ENCODE data around the gene GBA2. TPM values are rescaled to one million over a fixed set of nuclear protein-coding genes. Genes with fewer than 3 reads are reported as not detected.

Gene GBA2
- total RNA-seq, 1 donor from 2014 or later, result 68.0 TPM

DNA sequence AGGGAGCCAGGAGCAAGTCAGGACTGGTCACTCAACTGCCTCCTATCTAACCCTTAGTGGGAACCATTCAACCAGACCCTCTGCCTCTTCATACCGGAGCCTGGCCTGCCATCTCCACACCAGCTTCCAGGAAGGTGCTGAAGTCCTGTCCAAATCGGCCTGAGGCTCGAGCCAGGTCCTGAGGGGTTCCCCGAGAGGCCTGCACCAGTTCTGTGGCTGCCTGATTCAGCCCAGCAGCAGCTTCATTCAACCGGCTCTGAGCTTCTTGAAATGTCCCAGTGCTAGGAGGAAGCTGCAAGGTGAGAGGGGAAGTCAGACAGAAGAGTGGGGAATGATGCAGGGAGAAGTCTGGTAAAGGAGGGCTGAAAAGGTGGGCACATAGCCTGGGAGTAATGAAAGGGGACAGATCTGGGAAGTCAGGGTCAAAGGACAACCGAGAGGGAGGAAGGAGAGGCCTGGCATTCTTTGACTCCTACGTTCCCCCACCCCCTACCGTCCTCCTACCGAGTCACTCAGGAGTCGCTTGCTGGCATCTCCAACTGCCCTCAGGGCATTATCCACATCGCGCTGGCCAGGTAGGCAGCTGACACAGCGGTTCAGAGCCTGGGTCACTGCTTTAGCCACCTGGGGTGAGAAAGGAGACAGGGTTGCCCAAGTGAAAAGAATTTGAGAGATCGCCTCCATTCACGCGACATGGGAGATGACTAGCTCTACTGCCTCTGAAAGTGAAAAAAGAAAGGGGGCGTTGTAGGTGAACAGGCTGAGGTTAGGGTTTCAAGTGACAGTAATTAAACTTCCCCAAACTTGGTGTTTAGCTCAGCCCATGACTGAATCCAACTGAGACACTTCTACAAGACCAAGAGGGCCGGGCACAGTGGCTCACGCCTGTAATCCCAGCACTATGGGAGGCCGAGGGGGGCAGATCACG, 37.3 kb downstream of the GBA2 start:
- Histone ChIP-seq H3K4me1 (no peaks in the 10 kb centered on the region), H3K27ac (no peak overlapping the region), H3K4me3 (no peak overlapping the region), H3K9me3 (no peaks in the 10 kb centered on the region), H3K27me3 (ENCODE audit: low read depth) (no peaks in the 10 kb centered on the region), H3K36me3 (peaks cover 100% of the 10 kb centered on the region)
- intact Hi-C loops (cut with DNase I), result no loop called here
- DNase-seq, result no peak
- ATAC-seq, result no peak
- TF ChIP-seq, protein P1, sequence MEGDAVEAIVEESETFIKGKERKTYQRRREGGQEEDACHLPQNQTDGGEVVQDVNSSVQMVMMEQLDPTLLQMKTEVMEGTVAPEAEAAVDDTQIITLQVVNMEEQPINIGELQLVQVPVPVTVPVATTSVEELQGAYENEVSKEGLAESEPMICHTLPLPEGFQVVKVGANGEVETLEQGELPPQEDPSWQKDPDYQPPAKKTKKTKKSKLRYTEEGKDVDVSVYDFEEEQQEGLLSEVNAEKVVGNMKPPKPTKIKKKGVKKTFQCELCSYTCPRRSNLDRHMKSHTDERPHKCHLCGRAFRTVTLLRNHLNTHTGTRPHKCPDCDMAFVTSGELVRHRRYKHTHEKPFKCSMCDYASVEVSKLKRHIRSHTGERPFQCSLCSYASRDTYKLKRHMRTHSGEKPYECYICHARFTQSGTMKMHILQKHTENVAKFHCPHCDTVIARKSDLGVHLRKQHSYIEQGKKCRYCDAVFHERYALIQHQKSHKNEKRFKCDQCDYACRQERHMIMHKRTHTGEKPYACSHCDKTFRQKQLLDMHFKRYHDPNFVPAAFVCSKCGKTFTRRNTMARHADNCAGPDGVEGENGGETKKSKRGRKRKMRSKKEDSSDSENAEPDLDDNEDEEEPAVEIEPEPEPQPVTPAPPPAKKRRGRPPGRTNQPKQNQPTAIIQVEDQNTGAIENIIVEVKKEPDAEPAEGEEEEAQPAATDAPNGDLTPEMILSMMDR (IDR thresholded peaks at IDR 0.05), result no peak

DNA sequence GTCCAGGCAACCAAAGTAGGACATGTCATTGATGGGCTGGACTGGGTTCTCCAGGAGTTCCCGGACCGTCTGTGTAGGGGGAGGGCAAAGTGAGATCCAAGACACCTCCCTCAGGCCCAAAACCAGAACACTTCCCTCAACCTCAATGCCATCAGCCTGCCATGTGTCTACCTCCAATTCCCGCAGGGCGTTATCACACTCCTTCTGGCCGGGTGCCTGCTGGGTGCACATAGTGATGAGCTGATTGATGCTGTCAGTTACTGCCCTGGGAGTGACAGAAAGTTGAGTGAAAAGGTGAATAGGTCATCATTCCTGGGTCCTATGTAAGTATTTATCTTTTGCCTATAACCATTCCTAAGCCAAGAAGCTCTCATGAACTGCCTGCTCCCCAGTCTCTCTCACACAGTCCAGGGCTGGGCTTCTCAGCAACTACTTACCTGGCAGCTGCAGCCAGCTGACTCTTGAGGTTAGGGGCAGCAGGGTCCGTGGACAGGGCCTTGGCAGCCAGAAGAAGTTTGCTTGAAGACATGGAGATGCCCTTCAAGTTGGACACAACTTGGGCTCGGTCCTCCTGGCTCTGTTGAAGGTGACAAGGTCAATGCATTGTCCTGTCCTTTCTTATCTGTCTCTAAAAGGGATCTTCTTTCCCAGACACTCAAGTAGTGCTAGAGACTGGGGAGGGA, 38.1 kb downstream of the GBA2 start:
- intact Hi-C loops (cut with DNase I), result no loop called here
- no peak for ATAC-seq
- no peaks in the 10 kb centered on the region for H3K27me3 ChIP-seq (ENCODE audit: low read depth)

DNA sequence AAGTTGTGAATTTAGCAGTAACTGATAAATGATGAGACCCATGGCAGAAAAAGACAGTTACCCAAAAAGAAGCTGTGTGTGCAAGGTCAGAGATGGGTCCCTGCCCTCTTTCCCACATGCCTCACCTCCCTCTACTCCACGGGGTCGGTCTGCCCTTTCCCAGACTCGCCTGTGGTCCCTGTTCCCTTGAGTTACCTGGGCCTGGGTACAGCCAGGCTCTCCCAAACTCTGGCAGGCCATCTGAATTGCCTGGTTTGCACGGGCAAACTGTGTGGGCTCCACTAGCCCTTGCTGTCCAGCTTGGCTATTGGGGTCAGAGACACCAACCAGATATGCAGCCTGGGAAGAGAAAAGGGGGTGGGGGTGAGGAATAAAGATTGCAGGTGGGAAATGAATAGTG, 40.9 kb downstream of the GBA2 start:
- H3K27me3 ChIP-seq (ENCODE audit: low read depth), result no peaks in the 10 kb centered on the region
- peaks cover 100% of the 10 kb centered on the region for H3K36me3 ChIP-seq
- no peak overlapping the region for H3K27ac ChIP-seq
- no peaks in the 10 kb centered on the region for H3K9me3 ChIP-seq
- no peak overlapping the region for H3K4me3 ChIP-seq
- ATAC-seq, result no peak
- TF ChIP-seq, protein P1 (IDR thresholded peaks at IDR 0.05), result no peak
- H3K4me1 ChIP-seq, result no peaks in the 10 kb centered on the region
- intact Hi-C loops (cut with DNase I), result no loop called here
- no peak for DNase-seq

More for the DNA sequence above, 38.1 kb downstream of the GBA2 start:
- H3K4me1 ChIP-seq, result no peaks in the 10 kb centered on the region
- no peaks in the 10 kb centered on the region for H3K9me3 ChIP-seq
- no peak for DNase-seq
- peaks cover 100% of the 10 kb centered on the region for H3K36me3 ChIP-seq
- no peak overlapping the region for H3K4me3 ChIP-seq
- TF ChIP-seq, protein P1 (IDR thresholded peaks at IDR 0.05), result no peak
- H3K27ac ChIP-seq, result no peak overlapping the region

DNA sequence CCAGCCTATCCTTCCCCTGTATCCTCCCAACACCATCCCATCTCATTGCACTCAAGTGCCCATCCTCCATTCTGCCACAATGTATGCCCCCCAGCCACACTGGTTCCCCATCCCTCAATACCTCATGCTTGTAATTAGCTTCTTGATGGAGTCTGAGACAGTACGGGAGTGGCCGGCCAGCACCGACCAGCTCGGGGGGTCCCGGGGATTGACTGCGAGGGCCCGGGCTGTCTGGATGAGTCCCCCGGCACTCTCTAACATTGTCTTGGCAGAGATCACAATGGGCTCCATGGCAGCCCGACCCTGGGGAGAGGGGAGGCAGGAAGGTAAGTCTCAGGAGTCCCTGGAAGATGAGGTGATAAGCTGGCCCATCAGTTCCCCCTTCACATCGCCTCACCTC, 42.1 kb downstream of the GBA2 start:
- no peak for ATAC-seq
- no peak overlapping the region for H3K27ac ChIP-seq

DNA sequence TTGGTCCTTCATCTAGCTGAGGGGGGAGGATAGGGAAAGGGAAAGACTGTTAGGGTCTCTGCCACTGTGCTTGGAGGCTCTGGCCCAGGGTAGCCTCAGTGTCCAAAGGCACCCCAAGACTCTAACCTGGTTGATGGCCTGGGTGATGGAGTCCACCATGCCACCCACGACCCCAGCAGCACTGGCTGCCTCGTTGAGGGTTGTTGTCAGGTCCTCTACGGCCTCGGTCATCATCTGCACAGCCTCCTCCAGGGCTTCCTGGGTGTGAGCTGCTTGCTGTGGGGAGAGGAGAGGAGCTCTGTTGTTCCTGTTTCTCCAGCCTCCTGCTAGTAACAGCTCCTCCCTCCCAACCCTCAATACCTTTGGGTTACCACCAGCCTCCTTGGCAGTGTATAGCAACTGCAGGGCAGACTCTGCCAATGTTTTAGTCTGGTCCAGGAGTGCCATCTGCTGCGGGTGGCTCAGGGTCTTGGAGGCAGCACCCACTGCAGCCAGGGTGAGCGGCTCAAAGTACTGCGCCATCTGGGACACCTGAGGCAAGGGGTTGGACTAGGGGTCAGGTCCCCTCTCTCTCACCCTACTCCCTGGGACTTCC, 43.1 kb downstream of the GBA2 start:
- Histone ChIP-seq H3K4me1 (no peaks in the 10 kb centered on the region), H3K4me3 (no peak overlapping the region), H3K27ac (no peak overlapping the region), H3K36me3 (peaks cover 100% of the 10 kb centered on the region), H3K27me3 (ENCODE audit: low read depth) (no peaks in the 10 kb centered on the region), H3K9me3 (no peaks in the 10 kb centered on the region)
- intact Hi-C loops (cut with DNase I), result no loop called here
- DNase-seq, result no peak
- no peak for ATAC-seq
- TF ChIP-seq, protein P1 (IDR thresholded peaks at IDR 0.05), result no peak

More for the DNA sequence above, 42.1 kb downstream of the GBA2 start:
- DNase-seq, result no peak
- H3K36me3 ChIP-seq, result peaks cover 100% of the 10 kb centered on the region
- TF ChIP-seq, protein P1 (IDR thresholded peaks at IDR 0.05), result no peak
- intact Hi-C loops (cut with DNase I), result no loop called here
- no peaks in the 10 kb centered on the region for H3K9me3 ChIP-seq
- no peaks in the 10 kb centered on the region for H3K4me1 ChIP-seq
- H3K27me3 ChIP-seq (ENCODE audit: low read depth), result no peaks in the 10 kb centered on the region
- no peak overlapping the region for H3K4me3 ChIP-seq
